HG03103 (cell line): Measurements from ENCODE around the gene MCOLN3.
"Not testable (repeated sequence)": the region's sequence is repeated elsewhere in the genome, so short reads cannot be mapped to it uniquely, and the experiment has no call there.

Source experiments
- ATAC-seq: cut with Tn5 transposase; IDR thresholded peaks from one replicate; pipeline ENCODE4 v1.9.1; 2021; ENCODE audit warnings: low read depth; ENCODE audit not compliant: unreplicated experiment

The MCOLN3 gene

GRCh38 chr1:85049735-85050166, 1.5 kb upstream of the MCOLN3 start:
- ATAC-seq, result no peak

GRCh38 chr1:85047472-85048295, 616 bp downstream of the MCOLN3 start:
- ATAC-seq, result peak; percentile 49

GRCh38 chr1:85047144-85047471, 1.2 kb downstream of the MCOLN3 start:
- ATAC-seq, result no peak

DNA sequence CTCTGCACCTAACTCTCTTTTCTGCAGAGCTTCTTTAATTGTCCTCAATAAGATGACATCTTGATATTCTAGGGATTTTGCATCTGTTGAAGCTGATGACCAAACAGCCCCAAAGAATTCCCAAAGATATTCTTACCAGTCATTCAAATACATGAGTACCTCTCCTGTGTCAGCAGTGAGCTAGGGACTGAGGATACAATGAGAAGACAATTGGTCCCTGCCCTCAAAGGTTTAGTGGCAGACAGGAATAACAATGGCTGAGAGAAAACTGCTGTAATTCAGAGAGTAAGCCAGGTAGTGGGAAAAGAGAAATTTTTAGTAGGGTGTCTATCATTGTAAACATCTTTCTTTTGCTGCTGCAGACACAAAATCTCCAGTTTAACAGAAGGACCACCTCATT, 5.9 kb downstream of the MCOLN3 start:
- no peak for ATAC-seq

GRCh38 chr1:85041793-85042192, 6.5 kb downstream of the MCOLN3 start:
- ATAC-seq, result no peak

DNA sequence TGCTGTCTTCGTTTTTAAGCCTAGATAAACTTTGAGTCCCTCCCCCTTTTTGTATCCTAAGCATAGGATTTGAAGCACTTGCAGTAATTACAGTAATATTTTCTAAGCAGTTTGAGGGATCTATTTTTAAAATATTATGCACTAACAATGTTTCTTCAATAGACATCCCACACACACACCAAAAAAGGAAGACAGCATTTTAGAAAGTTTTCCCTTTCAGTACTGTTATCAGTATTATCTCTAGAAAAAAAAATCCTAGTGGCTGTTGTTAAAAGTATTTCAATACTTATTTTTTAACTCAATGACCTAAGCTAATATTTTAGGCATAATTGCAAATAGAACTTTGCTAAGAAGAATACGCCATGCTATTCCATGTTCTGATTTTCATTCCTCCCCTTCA, 15.1 kb downstream of the MCOLN3 start:
- ATAC-seq, result no peak

GRCh38 chr1:85030536-85030935, 17.8 kb downstream of the MCOLN3 start:
- no peak for ATAC-seq

DNA sequence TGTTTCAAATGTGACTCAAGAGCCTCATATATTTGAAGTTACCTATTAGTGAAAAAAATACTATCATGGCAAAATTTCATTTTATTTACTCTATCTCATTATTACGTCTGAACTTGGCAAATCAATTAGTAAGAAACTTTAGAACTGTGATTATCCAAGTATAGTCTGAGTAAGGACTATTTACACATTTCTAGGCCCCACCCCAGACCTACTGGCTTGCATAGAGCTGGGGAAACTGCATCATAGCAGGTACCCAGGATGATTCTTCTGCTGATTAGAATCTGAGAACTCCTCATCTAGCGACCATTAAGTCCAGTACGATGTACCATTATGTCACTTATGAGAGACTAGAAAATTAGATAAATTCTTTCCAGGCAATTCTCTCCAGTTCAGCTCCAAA, 20.1 kb downstream of the MCOLN3 start:
- no peak for ATAC-seq

- peak; percentile 66 for ATAC-seq
These were observed 20.9 kb downstream of the MCOLN3 start for GRCh38 chr1:85027242-85027983.

DNA sequence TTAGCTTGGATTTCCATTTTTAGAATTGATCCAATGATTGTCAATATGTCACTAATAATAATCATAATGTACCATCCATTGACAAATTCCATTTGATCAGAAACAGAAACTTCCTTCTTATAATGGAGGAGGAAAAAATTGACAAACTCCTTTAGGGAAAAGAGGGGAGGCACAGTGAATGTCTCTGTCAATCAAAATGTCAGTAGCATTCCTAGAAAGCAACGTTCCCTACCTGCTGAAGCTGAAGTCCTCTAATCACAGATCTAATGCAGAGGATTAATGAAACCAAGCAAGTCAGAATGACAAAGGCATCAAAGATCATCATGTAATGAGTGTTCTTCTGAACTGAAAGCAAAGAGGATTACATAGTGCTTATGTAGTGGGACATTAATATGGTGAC, 22.4 kb downstream of the MCOLN3 start:
- no peak for ATAC-seq

DNA sequence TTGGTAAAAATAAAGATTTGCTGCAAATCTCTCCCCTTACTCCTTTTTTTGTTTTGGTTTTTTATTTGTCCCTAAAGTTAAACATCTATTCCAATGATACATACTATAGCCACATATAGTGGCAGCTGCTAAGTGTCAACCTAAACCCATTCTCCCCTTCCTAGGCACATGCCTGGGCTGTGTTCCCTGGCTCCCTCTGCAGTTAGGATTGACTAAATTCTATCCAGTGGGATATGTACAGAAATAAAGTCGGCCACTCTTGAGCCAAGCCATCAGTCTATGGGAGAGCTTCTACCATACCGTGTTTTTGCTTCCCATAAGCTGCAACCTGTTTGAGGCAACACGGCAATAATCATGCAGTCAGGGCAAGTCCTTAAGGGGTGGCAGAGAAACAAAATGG, 23.6 kb downstream of the MCOLN3 start:
- no peak for ATAC-seq

- ATAC-seq, result no peak
These were observed 25.6 kb downstream of the MCOLN3 start for GRCh38 chr1:85022700-85023099.

DNA sequence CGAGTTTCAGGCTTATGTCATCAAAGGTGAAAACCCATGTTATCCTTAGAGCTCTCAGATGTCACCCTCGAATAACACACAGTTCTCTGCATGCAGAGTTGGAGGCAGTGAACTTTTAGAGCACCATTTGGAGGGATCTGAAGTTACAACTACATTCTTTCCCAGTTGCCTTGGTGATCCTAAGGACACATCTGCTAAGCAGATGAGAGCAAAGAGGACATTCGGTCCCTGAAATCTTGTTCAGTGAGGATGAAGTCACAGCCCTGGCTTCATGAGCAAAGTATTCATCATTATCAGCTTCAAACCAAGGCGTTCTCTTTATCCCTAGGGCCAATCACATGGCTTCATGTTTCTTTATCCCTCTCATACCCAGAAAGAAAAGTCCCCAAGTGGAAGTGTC, 28.3 kb downstream of the MCOLN3 start:
- no peak for ATAC-seq

- no peak for ATAC-seq
These were observed 32.5 kb downstream of the MCOLN3 start for GRCh38 chr1:85015826-85016225.

DNA sequence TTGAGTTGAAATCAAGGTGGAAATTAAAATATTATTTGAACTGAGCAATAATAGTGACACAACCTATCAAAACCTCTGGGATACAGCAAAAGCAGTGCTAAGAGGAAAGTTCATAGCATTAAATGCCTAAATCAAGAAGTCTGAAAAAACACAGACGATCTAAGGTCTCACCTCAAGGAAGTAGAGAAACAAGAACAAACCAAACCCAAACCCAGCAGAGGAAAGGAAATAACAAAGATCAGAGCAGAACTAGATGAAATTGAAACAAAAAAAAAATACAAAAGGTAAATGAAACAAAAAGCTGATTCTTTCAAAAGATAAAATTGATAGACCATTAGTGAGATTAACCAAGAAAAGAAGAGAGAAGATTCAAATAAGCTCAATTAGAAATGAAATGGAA, 42.7 kb downstream of the MCOLN3 start:
- ATAC-seq, result not testable (repeated sequence)

GRCh38 chr1:85001742-85002141, 46.6 kb downstream of the MCOLN3 start:
- ATAC-seq, result no peak

GRCh38 chr1:84998642-84999280, 49.5 kb downstream of the MCOLN3 start:
- peak; percentile 41 for ATAC-seq

- no peak for ATAC-seq
These were observed 50.4 kb downstream of the MCOLN3 start for GRCh38 chr1:84997667-84998600.

- ATAC-seq, result peak; percentile 33
These were observed 51.2 kb downstream of the MCOLN3 start, which contains the start of gene MCOLN2 for GRCh38 chr1:84996846-84997666. TSS of gene MCOLN2 (minus strand) at chr1:84997113. CDS start at chr1:84996872, 241 bp downstream.
